Measurements from ENCODE around the gene FAN1.

Gene FAN1

GRCh38 chr15:30918366-30918765 is 14.7 kb downstream of the FAN1 start:
- no peak for DNase-seq (ENCODE audit: low read depth)
- TF ChIP-seq CTCF (IDR thresholded peaks at IDR 0.05; ENCODE audit: low read depth, low read length, missing control alignments), result no peak
- H3K4me3 ChIP-seq (ENCODE audit: low read depth, low read length), result no peak overlapping the region

- no peak for TF ChIP-seq CTCF (IDR thresholded peaks at IDR 0.05; ENCODE audit: low read depth, low read length, missing control alignments)
- DNase-seq (ENCODE audit: low read depth), result no peak
- no peak overlapping the region for H3K4me3 ChIP-seq (ENCODE audit: low read depth, low read length)
Observed at GRCh38 chr15:30919877-30920550, 16.3 kb downstream of the FAN1 start.

DNA sequence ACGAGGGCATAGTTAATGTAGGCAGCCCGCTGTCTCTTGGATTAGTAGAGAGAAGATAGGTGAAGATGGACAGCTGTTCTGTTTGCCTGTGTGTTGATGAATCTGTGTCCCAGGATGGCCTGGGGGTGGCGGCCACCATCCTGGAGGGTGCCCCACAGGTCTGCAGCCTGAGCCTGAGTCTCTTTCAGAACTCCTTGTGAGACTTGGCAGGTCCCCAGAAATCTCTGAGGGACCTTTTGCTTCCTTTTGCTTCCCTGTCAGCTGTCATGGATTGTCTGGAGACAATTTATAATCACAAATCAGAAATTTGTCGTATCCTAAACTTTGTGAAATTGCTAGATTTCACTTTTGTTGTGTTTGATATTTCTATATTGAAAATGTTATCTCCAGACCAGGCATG is 17.4 kb downstream of the FAN1 start:
- DNase-seq (ENCODE audit: low read depth), result no peak
- no peak for TF ChIP-seq CTCF (IDR thresholded peaks at IDR 0.05; ENCODE audit: low read depth, low read length, missing control alignments)
- no peak overlapping the region for H3K4me3 ChIP-seq (ENCODE audit: low read depth, low read length)

GRCh38 chr15:30921781-30922479 is 18.2 kb downstream of the FAN1 start:
- H3K4me3 ChIP-seq (ENCODE audit: low read depth, low read length), result no peak overlapping the region
- TF ChIP-seq CTCF (IDR thresholded peaks at IDR 0.05; ENCODE audit: low read depth, low read length, missing control alignments), result no peak
- no peak for DNase-seq (ENCODE audit: low read depth)

DNA sequence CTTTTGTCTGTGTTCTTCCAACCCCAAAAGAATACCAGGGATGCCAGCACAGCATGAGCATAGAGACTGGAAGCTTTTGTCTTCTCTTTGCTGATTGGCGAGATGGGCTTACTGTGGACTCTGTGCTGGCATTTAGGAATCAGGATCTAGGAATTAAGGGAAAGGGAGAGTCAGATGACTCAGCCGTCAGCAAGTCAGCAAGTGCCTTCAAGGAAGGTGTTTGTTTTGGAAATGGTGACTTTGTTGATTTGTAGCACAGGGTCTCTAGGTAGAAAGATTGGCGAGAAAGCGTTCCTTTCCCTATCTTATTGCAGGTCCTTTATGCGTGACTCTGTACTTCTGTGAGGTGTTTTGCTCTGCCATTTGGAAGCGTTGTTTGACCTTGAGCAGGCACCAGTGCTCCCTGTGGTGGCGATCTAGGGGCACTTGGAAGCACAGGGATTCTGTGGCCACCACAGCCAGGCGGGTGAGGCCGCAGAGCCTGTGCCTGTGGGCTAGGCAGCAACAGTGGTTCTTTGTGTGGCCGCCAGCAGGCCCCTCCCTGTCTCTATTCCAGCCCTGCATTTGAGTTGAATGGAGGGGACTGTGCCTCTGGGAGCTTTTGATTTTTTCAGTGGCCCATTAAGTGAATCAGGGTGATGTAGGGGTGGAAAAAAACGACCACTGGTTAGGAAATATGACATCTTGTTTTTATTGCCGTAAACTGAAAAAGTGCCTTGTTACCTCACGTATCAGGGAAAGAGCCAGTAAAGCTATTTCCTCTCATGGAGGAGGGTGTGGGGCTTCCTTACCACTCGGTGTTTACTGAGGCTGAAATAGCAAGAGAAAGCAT is 19.0 kb downstream of the FAN1 start:
- H3K4me3 ChIP-seq (ENCODE audit: low read depth, low read length), result no peak overlapping the region
- no peak for TF ChIP-seq CTCF (IDR thresholded peaks at IDR 0.05; ENCODE audit: low read depth, low read length, missing control alignments)
- DNase-seq (ENCODE audit: low read depth), result no peak

DNA sequence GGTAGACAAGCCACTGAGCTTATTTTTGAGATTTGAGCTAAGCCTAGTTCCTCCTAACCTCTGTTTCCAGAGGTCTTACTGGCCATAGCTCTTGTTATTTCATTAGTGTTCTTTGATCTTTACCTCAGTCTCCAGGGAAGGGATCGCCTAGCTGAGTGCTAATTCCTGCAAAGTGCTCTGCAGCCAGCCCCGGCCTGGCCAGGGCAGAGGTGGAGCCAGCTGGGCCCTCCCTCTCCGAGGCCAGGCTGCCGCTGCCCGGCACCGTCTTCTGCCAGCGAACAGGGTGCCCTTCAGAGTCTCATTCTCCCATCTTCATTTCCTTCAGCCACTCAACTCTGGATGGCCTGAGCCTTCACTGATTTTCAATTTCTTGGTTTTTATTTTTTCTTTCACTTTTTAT is 19.7 kb downstream of the FAN1 start:
- no peak for DNase-seq (ENCODE audit: low read depth)
- TF ChIP-seq CTCF (IDR thresholded peaks at IDR 0.05; ENCODE audit: low read depth, low read length, missing control alignments), result no peak
- H3K4me3 ChIP-seq (ENCODE audit: low read depth, low read length), result no peak overlapping the region

Data from GM12864 (cell line).